SK-N-SH (cell line): ENCODE results near the gene CD300LF. TPM values are rescaled to one million over a fixed set of nuclear protein-coding genes. Genes with fewer than 3 reads are reported as not detected.
A peak's percentile ranks its signal among the peaks of the same experiment; 100 is the strongest.

ENCODE experiments used
- CTCF ChIA-PET: fragments of 300-600, 350-600 bp; formaldehyde crosslinking; extraction: SDS; loops from one replicate; lab custom pipeline; 2021; lab: Yijun Ruan, JAX
- POLR2A ChIA-PET: fragments of 350-600 bp; sonication (Branson Sonifier 250); formaldehyde crosslinking; extraction: SDS; loops from one replicate; lab custom pipeline; 2020; ENCODE audit warnings: antibody characterized with exemption, inconsistent platforms; lab: Yijun Ruan, JAX
- DNase-seq: peaks from one replicate; pipeline ENCODE4 v3.0.0; 2012
- H2AFZ ChIP-seq: fragments of 200-600 bp; sonication (generic); 2 replicates; pipeline ENCODE4 v1.8.1; 2016; ENCODE audit warnings: antibody characterized with exemption, mild to moderate bottlenecking, low read depth
- H3F3A ChIP-seq: fragments of 200-600 bp; sonication (generic); replicated peaks from 2 replicates; pipeline ENCODE3; 2016; ENCODE audit warnings: antibody characterized with exemption, mild to moderate bottlenecking; ENCODE audit not compliant: insufficient read depth
- H3K27ac ChIP-seq, 2 experiments: fragments of 200-500 bp in 1 of 2; fragments of 200-600 bp in 1 of 2; sonication (Bioruptor generic) in 1 of 2; sonication (generic), shearing (Covaris generic) in 1 of 2; 2 replicates each; pipeline versions ENCODE4 v1.5.1 to v1.6.1; 2014 to 2016; ENCODE audit warnings: low read depth in 2 of 2, inconsistent platforms in 1 of 2, low read length in 1 of 2, mild to moderate bottlenecking in 1 of 2, mixed read lengths in 1 of 2
- H3K27me3 ChIP-seq: fragments of 200-600 bp; sonication (generic), shearing (Covaris generic); 2 replicates; pipeline ENCODE4 v1.6.1; 2016; ENCODE audit warnings: mixed run types; ENCODE audit not compliant: insufficient read depth
- H3K36me3 ChIP-seq, 2 experiments: fragments of 200-500 bp in 1 of 2; fragments of 200-600 bp in 1 of 2; sonication (Bioruptor generic) in 1 of 2; sonication (generic) in 1 of 2; replicated peaks in 1 of 2; 2 replicates each; pipeline versions ENCODE3 to v1.5.1; 2014 to 2016; ENCODE audit warnings: low read length in 1 of 2, mild to moderate bottlenecking in 1 of 2; ENCODE audit not compliant: insufficient read depth in 2 of 2, control insufficient read depth in 1 of 2
- H3K4me1 ChIP-seq, 2 experiments: fragments of 200-500 bp in 1 of 2; fragments of 200-600 bp in 1 of 2; sonication (Bioruptor generic) in 1 of 2; sonication (generic), shearing (Covaris generic) in 1 of 2; 2 replicates each; pipeline versions ENCODE4 v1.5.1 to v1.6.1; 2014 to 2016; ENCODE audit warnings: low read depth in 1 of 2, low read length in 1 of 2, mixed run types in 1 of 2; ENCODE audit not compliant: insufficient read depth in 2 of 2, control insufficient read depth in 1 of 2
- H3K4me2 ChIP-seq: fragments of 200-600 bp; sonication (generic), shearing (Covaris generic); 2 replicates; pipeline ENCODE4 v1.6.1; 2017; ENCODE audit warnings: mixed run types
- H3K4me3 ChIP-seq, 2 experiments: fragments of 200-500 bp in 1 of 2; fragments of 200-600 bp in 1 of 2; sonication (Bioruptor generic) in 1 of 2; sonication (generic), shearing (Covaris generic) in 1 of 2; 2 replicates each; pipeline versions ENCODE4 v1.5.1 to v1.8.1; 2014 to 2016; ENCODE audit warnings: low read depth in 2 of 2, inconsistent platforms in 1 of 2, low read length in 1 of 2, mild to moderate bottlenecking in 1 of 2, mixed read lengths in 1 of 2, moderate library complexity in 1 of 2
- H3K79me2 ChIP-seq: fragments of 200-600 bp; sonication (generic); 2 replicates; pipeline ENCODE4 v1.8.1; 2017; ENCODE audit warnings: mild to moderate bottlenecking; ENCODE audit not compliant: insufficient read depth
- H3K9ac ChIP-seq: fragments of 200-600 bp; sonication (generic); 2 replicates; pipeline ENCODE4 v1.6.1; 2017; ENCODE audit warnings: mixed run types
- H3K9me2 ChIP-seq: fragments of 200-600 bp; sonication (generic); 2 replicates; pipeline ENCODE4 v1.6.1; 2017; ENCODE audit warnings: mixed run types
- H3K9me3 ChIP-seq: fragments of 200-600 bp; sonication (generic); 2 replicates; pipeline ENCODE4 v1.6.1; 2017; ENCODE audit warnings: mixed run types, mild to moderate bottlenecking, moderate library complexity
- H4K20me1 ChIP-seq: fragments of 200-600 bp; sonication (generic); 2 replicates; pipeline ENCODE4 v1.6.1; 2017; ENCODE audit warnings: mild to moderate bottlenecking, mixed run types; ENCODE audit not compliant: insufficient read depth
- CHD2 ChIP-seq: fragments of 150-350 bp; IDR thresholded peaks from 2 replicates; pipeline ENCODE4 v1.6.1; 2018; ENCODE audit warnings: low read length; ENCODE audit not compliant: partially characterized antibody
- ELF1 ChIP-seq: IDR thresholded peaks from 2 replicates; pipeline ENCODE4 v1.4.0; 2012
- EZH2phosphoT487 ChIP-seq: fragments of 200-600 bp; sonication (generic); IDR thresholded peaks from 2 replicates; pipeline ENCODE4 v1.6.1; 2017; ENCODE audit warnings: low read depth, mixed run types, mild to moderate bottlenecking, antibody characterized with exemption, moderate library complexity, borderline replicate concordance
- FOSL2 ChIP-seq: IDR thresholded peaks from 2 replicates; pipeline ENCODE4 v1.4.0; 2012; ENCODE audit warnings: low read depth, mild to moderate bottlenecking, moderate library complexity, borderline replicate concordance
- FOXJ3 ChIP-seq: sonication (generic); formaldehyde crosslinking; IDR thresholded peaks from 2 replicates; pipeline ENCODE4 v1.5.1; 2020; ENCODE audit warnings: mild to moderate bottlenecking, missing genetic modification reagents
- FOXM1 ChIP-seq: IDR thresholded peaks from 2 replicates; pipeline ENCODE4 v1.4.0; 2012; ENCODE audit warnings: low read depth, mild to moderate bottlenecking
- GABPA ChIP-seq: IDR thresholded peaks from 2 replicates; pipeline ENCODE4 v1.4.0; 2012; ENCODE audit warnings: low read depth, mild to moderate bottlenecking
- GATA2 ChIP-seq: sonication (generic); formaldehyde crosslinking; IDR thresholded peaks from 2 replicates; pipeline ENCODE4 v1.5.0; 2020; ENCODE audit warnings: mild to moderate bottlenecking, missing genetic modification reagents
- JUND ChIP-seq: IDR thresholded peaks from 2 replicates; pipeline ENCODE4 v1.4.0; 2012
- MAX ChIP-seq: IDR thresholded peaks from 2 replicates; pipeline ENCODE4 v1.4.0; 2012; ENCODE audit warnings: low read depth
- MEF2A ChIP-seq: IDR thresholded peaks from 2 replicates; pipeline ENCODE4 v1.4.0; 2012; ENCODE audit warnings: low read depth, borderline replicate concordance
- MXI1 ChIP-seq: IDR thresholded peaks from 2 replicates; pipeline ENCODE4 v1.6.1; 2012; ENCODE audit warnings: mild to moderate bottlenecking, low read depth, low read length, improper control_type of control experiment
- NRF1 ChIP-seq: IDR thresholded peaks from 2 replicates; pipeline ENCODE4 v1.6.1; 2012; ENCODE audit warnings: low read depth, mild to moderate bottlenecking, low read length
- POLR2AphosphoS5 ChIP-seq: IDR thresholded peaks from 2 replicates; pipeline ENCODE4 v1.6.1; 2012; ENCODE audit warnings: low read depth, low read length
- RAD21 ChIP-seq: IDR thresholded peaks from 2 replicates; pipeline ENCODE4 v1.6.1; 2012; ENCODE audit warnings: mild to moderate bottlenecking, low read length
- RCOR1 ChIP-seq: fragments of 150-350 bp; IDR thresholded peaks from 2 replicates; pipeline ENCODE4 v1.6.1; 2017; ENCODE audit warnings: antibody characterized with exemption, low read length
- RFX5 ChIP-seq: IDR thresholded peaks from 2 replicates; pipeline ENCODE4 v1.6.1; 2012; ENCODE audit warnings: mild to moderate bottlenecking, improper control_type of control experiment, low read length
- RXRA ChIP-seq: IDR thresholded peaks from 2 replicates; pipeline ENCODE4 v1.4.0; 2012; ENCODE audit warnings: low read depth, mild to moderate bottlenecking, borderline replicate concordance
- SIN3A ChIP-seq: IDR thresholded peaks from 2 replicates; pipeline ENCODE4 v1.6.1; 2012; ENCODE audit warnings: low read depth, mild to moderate bottlenecking, low read length, moderate library complexity, borderline replicate concordance
- SMC3 ChIP-seq: IDR thresholded peaks from 2 replicates; pipeline ENCODE4 v1.6.1; 2012; ENCODE audit warnings: low read depth, low read length, improper control_type of control experiment
- TAF1 ChIP-seq: IDR thresholded peaks from 2 replicates; pipeline ENCODE4 v1.6.1; 2012; ENCODE audit warnings: low read depth, mild to moderate bottlenecking, low read length, moderate library complexity, borderline replicate concordance
- TEAD4 ChIP-seq: IDR thresholded peaks from 2 replicates; pipeline ENCODE4 v1.4.0; 2012; ENCODE audit warnings: mild to moderate bottlenecking, borderline replicate concordance; ENCODE audit not compliant: insufficient read depth
- USF2 ChIP-seq: fragments of 150-350 bp; IDR thresholded peaks from 2 replicates; pipeline ENCODE4 v1.6.1; 2017; ENCODE audit warnings: antibody characterized with exemption, low read length, low read depth, borderline replicate concordance
- YY1 ChIP-seq: IDR thresholded peaks from 2 replicates; pipeline ENCODE4 v1.4.0; 2012; ENCODE audit warnings: low read depth, mild to moderate bottlenecking
- WGBS: methylation state at CpG from one replicate; pipeline ENCODE4 v1.1.6; 2017; ENCODE audit warnings: low lambda C conversion rate; 5-methylcytosine and 5-hydroxymethylcytosine counted together
- polyA plus RNA-seq, 3 experiments: library from polyadenylated mRNA; depleted of rRNA; stranded (reverse); fragments of >200 nt; gene quantifications; 2 replicates each; pipeline ENCODE4 v1.2.3, GENCODE V29; 2012
- TF ChIP-seq, protein P1 (sequence below): fragments of 200-600 bp; sonication (generic); IDR thresholded peaks from 2 replicates; pipeline ENCODE4 v1.6.1; 2017; ENCODE audit warnings: antibody characterized with exemption, mild to moderate bottlenecking, moderate library complexity
- TF ChIP-seq, protein P2 (sequence below): IDR thresholded peaks from 2 replicates; pipeline ENCODE4 v1.6.1; 2012; ENCODE audit warnings: mild to moderate bottlenecking, low read depth, low read length, moderate library complexity
- TF ChIP-seq, protein P3 (sequence below): fragments of 150-350 bp; IDR thresholded peaks from 2 replicates; pipeline ENCODE4 v1.6.1; 2016; ENCODE audit warnings: mild to moderate bottlenecking, low read depth, low read length

CD300LF gene
- polyA plus RNA-seq, 1 of the 3 experiments (the other 2 are of a cell fraction), result not detected

- Histone ChIP-seq H3K27me3 (no peaks in the 10 kb centered on the region), H3K79me2 (peaks cover 14% of the 10 kb centered on the region; the same call in 1 of the 2 replicates), H3K36me3 (no peaks in the 10 kb centered on the region), H4K20me1 (no peaks in the 10 kb centered on the region), H3K4me2 (peak overlapping the region; percentile 52), H3F3A (peaks cover 4% of the 10 kb centered on the region), H3K9ac (no peak overlapping the region), H3K9me3 (no peaks in the 10 kb centered on the region), H3K27ac (peak overlapping the region; percentile 25 to 94), H2AFZ (no peak overlapping the region), H3K9me2 (no peaks in the 10 kb centered on the region), H3K4me3 (no peak overlapping the region), H3K4me1 (peaks cover 45 to 68% of the 10 kb centered on the region in 2 experiments; a peak in 3 of 4 replicates)
- POLR2A ChIA-PET, result interaction anchor here (0.5 to 2.9 kb wide), 6 partner anchors 9 to 16 kb away, joined by 3 to 19 read pairs (median 8); partner anchors contain the start of gene NAT9
- CTCF ChIA-PET, result interaction anchor here (0.5 to 48.0 kb wide), 13 partner anchors 6 to 988 kb away, joined by 3 to 1361 read pairs (median 3); partner anchors contain the start of genes FDXR, GRIN2C, NAT9 and NHERF1
- peak; percentile 98 for DNase-seq
- WGBS, result 57% methylated on average over 7 of the region's 7 CpGs
- TF ChIP-seq, protein P1, sequence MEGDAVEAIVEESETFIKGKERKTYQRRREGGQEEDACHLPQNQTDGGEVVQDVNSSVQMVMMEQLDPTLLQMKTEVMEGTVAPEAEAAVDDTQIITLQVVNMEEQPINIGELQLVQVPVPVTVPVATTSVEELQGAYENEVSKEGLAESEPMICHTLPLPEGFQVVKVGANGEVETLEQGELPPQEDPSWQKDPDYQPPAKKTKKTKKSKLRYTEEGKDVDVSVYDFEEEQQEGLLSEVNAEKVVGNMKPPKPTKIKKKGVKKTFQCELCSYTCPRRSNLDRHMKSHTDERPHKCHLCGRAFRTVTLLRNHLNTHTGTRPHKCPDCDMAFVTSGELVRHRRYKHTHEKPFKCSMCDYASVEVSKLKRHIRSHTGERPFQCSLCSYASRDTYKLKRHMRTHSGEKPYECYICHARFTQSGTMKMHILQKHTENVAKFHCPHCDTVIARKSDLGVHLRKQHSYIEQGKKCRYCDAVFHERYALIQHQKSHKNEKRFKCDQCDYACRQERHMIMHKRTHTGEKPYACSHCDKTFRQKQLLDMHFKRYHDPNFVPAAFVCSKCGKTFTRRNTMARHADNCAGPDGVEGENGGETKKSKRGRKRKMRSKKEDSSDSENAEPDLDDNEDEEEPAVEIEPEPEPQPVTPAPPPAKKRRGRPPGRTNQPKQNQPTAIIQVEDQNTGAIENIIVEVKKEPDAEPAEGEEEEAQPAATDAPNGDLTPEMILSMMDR, result no peak
- TF ChIP-seq GATA2 (peak; percentile 100), YY1 (no peak), MXI1 (peak; percentile 74), FOXM1 (no peak), POLR2AphosphoS5 (no peak), NRF1 (no peak), EZH2phosphoT487 (no peak), USF2 (no peak), RAD21 (peak; percentile 22; the same call in 1 of the 2 replicates), ELF1 (no peak), JUND (no peak), MEF2A (no peak), FOXJ3 (CRISPR knock-in tag) (peak; percentile 81), SIN3A (no peak), TAF1 (no peak), RCOR1 (peak; percentile 95), SMC3 (no peak), MAX (no peak), RXRA (no peak), RFX5 (no peak), FOSL2 (no peak), CHD2 (peak; percentile 96), TEAD4 (no peak), GABPA (no peak)
- TF ChIP-seq, protein P2, sequence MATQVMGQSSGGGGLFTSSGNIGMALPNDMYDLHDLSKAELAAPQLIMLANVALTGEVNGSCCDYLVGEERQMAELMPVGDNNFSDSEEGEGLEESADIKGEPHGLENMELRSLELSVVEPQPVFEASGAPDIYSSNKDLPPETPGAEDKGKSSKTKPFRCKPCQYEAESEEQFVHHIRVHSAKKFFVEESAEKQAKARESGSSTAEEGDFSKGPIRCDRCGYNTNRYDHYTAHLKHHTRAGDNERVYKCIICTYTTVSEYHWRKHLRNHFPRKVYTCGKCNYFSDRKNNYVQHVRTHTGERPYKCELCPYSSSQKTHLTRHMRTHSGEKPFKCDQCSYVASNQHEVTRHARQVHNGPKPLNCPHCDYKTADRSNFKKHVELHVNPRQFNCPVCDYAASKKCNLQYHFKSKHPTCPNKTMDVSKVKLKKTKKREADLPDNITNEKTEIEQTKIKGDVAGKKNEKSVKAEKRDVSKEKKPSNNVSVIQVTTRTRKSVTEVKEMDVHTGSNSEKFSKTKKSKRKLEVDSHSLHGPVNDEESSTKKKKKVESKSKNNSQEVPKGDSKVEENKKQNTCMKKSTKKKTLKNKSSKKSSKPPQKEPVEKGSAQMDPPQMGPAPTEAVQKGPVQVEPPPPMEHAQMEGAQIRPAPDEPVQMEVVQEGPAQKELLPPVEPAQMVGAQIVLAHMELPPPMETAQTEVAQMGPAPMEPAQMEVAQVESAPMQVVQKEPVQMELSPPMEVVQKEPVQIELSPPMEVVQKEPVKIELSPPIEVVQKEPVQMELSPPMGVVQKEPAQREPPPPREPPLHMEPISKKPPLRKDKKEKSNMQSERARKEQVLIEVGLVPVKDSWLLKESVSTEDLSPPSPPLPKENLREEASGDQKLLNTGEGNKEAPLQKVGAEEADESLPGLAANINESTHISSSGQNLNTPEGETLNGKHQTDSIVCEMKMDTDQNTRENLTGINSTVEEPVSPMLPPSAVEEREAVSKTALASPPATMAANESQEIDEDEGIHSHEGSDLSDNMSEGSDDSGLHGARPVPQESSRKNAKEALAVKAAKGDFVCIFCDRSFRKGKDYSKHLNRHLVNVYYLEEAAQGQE, result peak; percentile 84
- TF ChIP-seq, protein P3, sequence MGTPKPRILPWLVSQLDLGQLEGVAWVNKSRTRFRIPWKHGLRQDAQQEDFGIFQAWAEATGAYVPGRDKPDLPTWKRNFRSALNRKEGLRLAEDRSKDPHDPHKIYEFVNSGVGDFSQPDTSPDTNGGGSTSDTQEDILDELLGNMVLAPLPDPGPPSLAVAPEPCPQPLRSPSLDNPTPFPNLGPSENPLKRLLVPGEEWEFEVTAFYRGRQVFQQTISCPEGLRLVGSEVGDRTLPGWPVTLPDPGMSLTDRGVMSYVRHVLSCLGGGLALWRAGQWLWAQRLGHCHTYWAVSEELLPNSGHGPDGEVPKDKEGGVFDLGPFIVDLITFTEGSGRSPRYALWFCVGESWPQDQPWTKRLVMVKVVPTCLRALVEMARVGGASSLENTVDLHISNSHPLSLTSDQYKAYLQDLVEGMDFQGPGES, result 0 out of 2 replicates have a peak, but pooled peaks have one; percentile 13
Observed at GRCh38 chr17:74760404-74761105, 47.8 kb upstream of the CD300LF start.
